Type B pancreatic cell (in vitro differentiated cells): ENCODE results near the gene TRIM7. TPM values are rescaled to one million over a fixed set of nuclear protein-coding genes. Genes with fewer than 3 reads are reported as not detected.

Experiments
- DNase-seq: peaks from one replicate; pipeline ENCODE4 v3.0.0; 2021; ENCODE audit warnings: mixed read lengths; ENCODE audit not compliant: unreplicated experiment; ENCODE audit errors: extremely low spot score
- H3K27ac Mint-ChIP-seq: 2 replicates; pipeline ENCODE4 v1.8.0; 2021; ENCODE audit warnings: mild to moderate bottlenecking, mixed read lengths
- H3K27me3 Mint-ChIP-seq: 2 replicates; pipeline ENCODE4 v1.8.0; 2021; ENCODE audit warnings: mixed read lengths
- H3K36me3 Mint-ChIP-seq: 2 replicates; pipeline ENCODE4 v1.8.0; 2021; ENCODE audit warnings: mixed read lengths
- H3K4me1 Mint-ChIP-seq: one replicate; pipeline ENCODE4 v1.8.0; 2021; ENCODE audit warnings: mixed read lengths; ENCODE audit not compliant: unreplicated experiment
- H3K4me3 Mint-ChIP-seq: 2 replicates; pipeline ENCODE4 v1.8.0; 2021; ENCODE audit warnings: mild to moderate bottlenecking, mixed read lengths
- H3K9me3 Mint-ChIP-seq: 2 replicates; pipeline ENCODE4 v1.8.0; 2021; ENCODE audit warnings: mixed read lengths
- CTCF ChIP-seq: fragments of 200-600 bp; sonication (generic); conservative IDR thresholded peaks from 2 replicates; pipeline ENCODE4 v1.5.0; 2021; ENCODE audit warnings: antibody characterized with exemption, mild to moderate bottlenecking
- total RNA-seq: library from RNA; stranded (reverse); gene quantifications from 2 replicates; pipeline ENCODE4 v1.2.1, GENCODE V29; 2021; ENCODE audit warnings: low replicate concordance

Gene TRIM7
- total RNA-seq, 1 donor from 2014 or later: 0.58 TPM

GRCh38 chr5:181237729-181238385 lies 32.9 kb upstream of the TRIM7 start:
- Mint-ChIP-seq H3K36me3 (peaks cover 40% of the 10 kb centered on the region), H3K27me3 (no peaks in the 10 kb centered on the region), H3K4me3 (no peak overlapping the region), H3K4me1 (peaks cover 7% of the 10 kb centered on the region), H3K27ac (peak overlapping the region; percentile 30), H3K9me3 (no peaks in the 10 kb centered on the region)
- no peak for DNase-seq
- no peak for TF ChIP-seq CTCF

GRCh38 chr5:181236954-181237641 lies 32.1 kb upstream of the TRIM7 start:
- TF ChIP-seq CTCF: no peak
- Mint-ChIP-seq H3K27me3 (no peaks in the 10 kb centered on the region), H3K4me3 (no peak overlapping the region), H3K9me3 (no peaks in the 10 kb centered on the region), H3K27ac (no peak overlapping the region), H3K36me3 (peaks cover 38% of the 10 kb centered on the region), H3K4me1 (peaks cover 4% of the 10 kb centered on the region)
- no peak for DNase-seq

- peaks cover 34% of the 10 kb centered on the region for H3K36me3 Mint-ChIP-seq
Measured at GRCh38 chr5:181236471-181236870, 31.5 kb upstream of the TRIM7 start.

GRCh38 chr5:181235689-181236366 lies 30.8 kb upstream of the TRIM7 start:
- no peaks in the 10 kb centered on the region for H3K27me3 Mint-ChIP-seq

More at GRCh38 chr5:181236471-181236870, 31.5 kb upstream of the TRIM7 start:
- no peak for DNase-seq
- Mint-ChIP-seq H3K4me1 (peaks cover 4% of the 10 kb centered on the region), H3K9me3 (no peaks in the 10 kb centered on the region), H3K4me3 (no peak overlapping the region), H3K27ac (peak overlapping the region; percentile 68), H3K27me3 (no peaks in the 10 kb centered on the region)
- TF ChIP-seq CTCF: no peak

DNA sequence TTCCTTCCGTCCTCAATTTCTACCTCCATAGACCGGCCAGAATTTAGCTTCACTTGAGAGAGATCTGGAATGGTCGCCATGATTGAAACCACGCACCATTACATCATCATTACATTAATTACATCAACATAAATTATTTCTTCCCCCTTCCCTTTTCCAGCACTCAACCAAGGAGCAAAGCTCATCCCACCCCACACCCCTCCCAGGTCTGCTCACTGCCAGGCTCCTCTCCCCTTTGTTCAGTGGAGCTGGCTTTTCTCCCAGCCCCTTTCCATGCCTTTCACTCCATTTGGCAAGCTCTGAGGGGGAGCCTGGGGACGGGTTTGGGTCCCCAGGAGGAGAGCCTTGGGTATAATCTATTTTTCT lies 30.3 kb upstream of the TRIM7 start:
- peaks cover 4% of the 10 kb centered on the region for H3K4me1 Mint-ChIP-seq
- peak overlapping the region; percentile 5 for H3K4me3 Mint-ChIP-seq
- peak overlapping the region; percentile 68 for H3K27ac Mint-ChIP-seq
- peaks cover 32% of the 10 kb centered on the region for H3K36me3 Mint-ChIP-seq
- no peak for TF ChIP-seq CTCF
- H3K27me3 Mint-ChIP-seq: no peaks in the 10 kb centered on the region
- DNase-seq: no peak
- H3K9me3 Mint-ChIP-seq: no peaks in the 10 kb centered on the region

More at GRCh38 chr5:181235689-181236366, 30.8 kb upstream of the TRIM7 start:
- no peak for TF ChIP-seq CTCF
- peaks cover 4% of the 10 kb centered on the region for H3K4me1 Mint-ChIP-seq
- DNase-seq: no peak
- peaks cover 32% of the 10 kb centered on the region for H3K36me3 Mint-ChIP-seq
- H3K9me3 Mint-ChIP-seq: no peaks in the 10 kb centered on the region
- H3K4me3 Mint-ChIP-seq: no peak overlapping the region
- H3K27ac Mint-ChIP-seq: peak overlapping the region; percentile 68
